Endothelial cell of umbilical vein (primary cell): Measurements from ENCODE around the gene ANKH. TPM values are rescaled to one million over a fixed set of nuclear protein-coding genes. Genes with fewer than 3 reads are reported as not detected.

Experiments
- BruUV-seq: library from RNA; stranded (reverse); fragments of 400-500 nt; replicated peaks from 2 replicates; lab custom pipeline; 2021; lab: Mats Ljungman, UMichigan
- CTCF ChIA-PET: fragments of 300-600, 350-600 bp; sonication (Branson Sonifier 250); formaldehyde crosslinking; loops from one replicate; lab custom pipeline; 2021; ENCODE audit warnings: antibody characterized with exemption, inconsistent platforms; lab: Charles Lee
- POLR2A ChIA-PET: fragments of 300-600, 350-600 bp; sonication (Branson Sonifier 250); formaldehyde crosslinking; loops from one replicate; lab custom pipeline; 2021; ENCODE audit warnings: antibody characterized with exemption, inconsistent platforms; lab: Charles Lee
- DNase-seq: peaks from one replicate; pipeline ENCODE4 v3.0.0-alpha.2; 2011; ENCODE audit warnings: low read depth, low spot score
- FAIRE-seq: peaks from 2 replicates; lab custom pipeline; 2011; peaks lifted over from hg19 to GRCh38; lab: Jason Lieb, UNC
- H2AFZ ChIP-seq: 2 replicates; pipeline ENCODE4 v1.6.0; 2012; ENCODE audit warnings: low read depth, low read length, control low read depth, inconsistent platforms
- H3K27ac ChIP-seq: 2 replicates; pipeline ENCODE4 v1.5.1; 2011; ENCODE audit warnings: low read depth, mild to moderate bottlenecking, control low read depth, low read length, moderate library complexity; ENCODE audit not compliant: insufficient read depth
- H3K27me3 ChIP-seq, 2 experiments: 2 replicates each; pipeline versions ENCODE4 v1.6.0 to v1.6.1; 2011; ENCODE audit warnings: low read length in 2 of 2, mixed read lengths in 1 of 2; ENCODE audit not compliant: control insufficient read depth in 2 of 2, insufficient read depth in 2 of 2
- H3K36me3 ChIP-seq, 2 experiments: 2 replicates in 1 of 2; 3 replicates in 1 of 2; pipeline ENCODE4 v1.5.1; 2011; ENCODE audit warnings: low read length in 2 of 2, mild to moderate bottlenecking in 1 of 2, moderate library complexity in 1 of 2; ENCODE audit not compliant: control insufficient read depth in 2 of 2, insufficient read depth in 2 of 2; ENCODE audit errors: extremely low read depth in 1 of 2
- H3K4me1 ChIP-seq: 3 replicates; pipeline ENCODE4 v1.5.1; 2011; ENCODE audit warnings: mild to moderate bottlenecking, low read length; ENCODE audit not compliant: control insufficient read depth, insufficient read depth; ENCODE audit errors: extremely low read depth
- H3K4me2 ChIP-seq: 2 replicates; pipeline ENCODE4 v1.6.1; 2011; ENCODE audit warnings: low read length, control low read depth, mixed read lengths; ENCODE audit not compliant: insufficient read depth
- H3K4me3 ChIP-seq, 3 experiments: fragments of 200-600 bp in 1 of 3; sonication (generic), shearing (Covaris generic) in 1 of 3; replicated peaks in 1 of 3; 2 replicates each; pipeline ENCODE4 v1.5.1; 2011 to 2016; ENCODE audit warnings: control low read depth in 3 of 3, low read length in 3 of 3, mild to moderate bottlenecking in 2 of 3, inconsistent platforms in 1 of 3, low read depth in 1 of 3, moderate library complexity in 1 of 3; ENCODE audit not compliant: insufficient read depth in 1 of 3
- H3K79me2 ChIP-seq: 2 replicates; pipeline ENCODE4 v1.6.0; 2012; ENCODE audit warnings: low read length, inconsistent platforms; ENCODE audit not compliant: control insufficient read depth, insufficient read depth
- H3K9ac ChIP-seq: replicated peaks from 2 replicates; pipeline ENCODE3; 2011; ENCODE audit warnings: low read length, control low read depth; ENCODE audit not compliant: insufficient read depth; ENCODE audit errors: extremely low read depth
- H3K9me1 ChIP-seq: replicated peaks from 3 replicates; pipeline ENCODE4 v1.6.0; 2011; ENCODE audit warnings: mild to moderate bottlenecking, low read length; ENCODE audit not compliant: control insufficient read depth, insufficient read depth; ENCODE audit errors: extremely low read depth
- H3K9me3 ChIP-seq: replicated peaks from 2 replicates; pipeline ENCODE4 v1.5.1; 2012; ENCODE audit warnings: low read length, inconsistent platforms; ENCODE audit not compliant: control insufficient read depth, insufficient read depth
- H4K20me1 ChIP-seq: replicated peaks from 2 replicates; pipeline ENCODE3; 2011; ENCODE audit warnings: mild to moderate bottlenecking, low read length; ENCODE audit not compliant: control insufficient read depth, insufficient read depth; ENCODE audit errors: extremely low read depth
- CTCF ChIP-seq, 2 donors: IDR thresholded peaks; 1 replicate in 1 of 2; 2 replicates in 1 of 2; pipeline ENCODE4 v1.5.1; 2011; ENCODE audit warnings: low read length in 2 of 2, mild to moderate bottlenecking in 2 of 2, moderate library complexity in 2 of 2, control low read depth in 1 of 2, inconsistent platforms in 1 of 2, low read depth in 1 of 2; ENCODE audit not compliant: insufficient read depth in 1 of 2; ENCODE audit errors: extremely low read depth in 1 of 2
- EZH2 ChIP-seq: IDR thresholded peaks from 2 replicates; pipeline ENCODE4 v1.6.1; 2012; ENCODE audit warnings: borderline replicate concordance, low read depth, mild to moderate bottlenecking, moderate library complexity, low read length, inconsistent platforms; ENCODE audit not compliant: severe bottlenecking
- FOS ChIP-seq: IDR thresholded peaks from 2 replicates; pipeline ENCODE4 v1.6.1; 2011; ENCODE audit warnings: mild to moderate bottlenecking, low read length, moderate library complexity, borderline replicate concordance; ENCODE audit not compliant: insufficient read depth
- GATA2 ChIP-seq: IDR thresholded peaks from 2 replicates; pipeline ENCODE4 v1.7.0; 2011; ENCODE audit warnings: low read depth, mild to moderate bottlenecking, moderate library complexity, mixed read lengths, low read length; ENCODE audit not compliant: insufficient read length, insufficient read depth
- JUN ChIP-seq: IDR thresholded peaks from 2 replicates; pipeline ENCODE4 v1.6.1; 2011; ENCODE audit warnings: borderline replicate concordance, low read depth; ENCODE audit not compliant: insufficient read length, insufficient read depth
- MAX ChIP-seq: IDR thresholded peaks from 2 replicates; pipeline ENCODE4 v1.6.1; 2011; ENCODE audit not compliant: insufficient read depth, insufficient read length
- MYC ChIP-seq: IDR thresholded peaks from one replicate; pipeline ENCODE4 v1.6.1; 2011; ENCODE audit warnings: mild to moderate bottlenecking, low read depth, low read length
- POLR2A ChIP-seq: IDR thresholded peaks from 2 replicates; pipeline ENCODE4 v1.6.1; 2012; ENCODE audit warnings: low read depth, mild to moderate bottlenecking, control low read depth, low read length
- POLR2AphosphoS5 ChIP-seq: IDR thresholded peaks from 2 replicates; pipeline ENCODE4 v1.6.1; 2012; ENCODE audit warnings: low read depth, mild to moderate bottlenecking, control low read depth, low read length, moderate library complexity; ENCODE audit not compliant: insufficient read depth
- dilution Hi-C: fragments of 300-500 bp; cut with MboI; formaldehyde crosslinking; loops from one replicate; pipeline ENCODE4 v1.15.0; 2019; ENCODE audit warnings: low sequenced_read_pairs; ENCODE audit not compliant: extremely low pct_ligation_motif_present
- intact Hi-C: fragments of 100-400 bp; cut with micrococcal nuclease; formaldehyde crosslinking; loops from one replicate; pipeline ENCODE4 v1.10.0; 2022
- polyA plus RNA-seq, 4 experiments: library from polyadenylated mRNA; depleted of rRNA in 3 of 4; stranded (reverse) in 3 of 4; unstranded in 1 of 4; fragments of >200 nt; gene quantifications; 2 replicates each; pipeline versions ENCODE4 v1.2.1 to v1.2.3, GENCODE V29; 2011 to 2012; ENCODE audit warnings: missing spikeins in 1 of 4
- total RNA-seq: library from RNA; stranded (reverse); gene quantifications from 2 replicates; pipeline ENCODE4 v1.2.3, GENCODE V29; 2021

ANKH gene
- total and polyA plus RNA-seq, 2 donors (not counting 3 experiments of a cell fraction or from before 2014, with no cell fraction given) = 12.7 to 31.4 TPM

- no peak overlapping the region for H2AFZ ChIP-seq
Observed at GRCh38 chr5:14729448-14730385, 141.9 kb downstream of the ANKH start.

More at GRCh38 chr5:14729448-14730385, 141.9 kb downstream of the ANKH start:
- BruUV-seq = no TSS peak
- intact Hi-C loops (loop anchor here (2.0 kb wide), 1 partner anchor 83 kb away; no protein-coding TSS in a partner anchor), dilution Hi-C loops (loop anchor here (25.0 kb wide), 1 partner anchor 283 kb away; no protein-coding TSS in a partner anchor)
- ChIA-PET CTCF (interaction anchor here (0.8 to 10.2 kb wide), 3 partner anchors 141 to 276 kb away, joined by 3 to 168 read pairs (median 3); partner anchors contain the start of gene ANKH), POLR2A (no interaction called here)
- Histone ChIP-seq H3K9me1 (no peaks in the 10 kb centered on the region), H3K36me3 (no peaks in the 10 kb centered on the region), H3K27ac (no peak overlapping the region), H3K79me2 (no peaks in the 10 kb centered on the region), H3K9me3 (no peaks in the 10 kb centered on the region), H3K27me3 (no peaks in the 10 kb centered on the region), H3K4me1 (no peaks in the 10 kb centered on the region), H3K9ac (no peak overlapping the region), H3K4me2 (no peak overlapping the region), H3K4me3 (no peak overlapping the region), H4K20me1 (no peaks in the 10 kb centered on the region)
- DNase-seq = no peak
- TF ChIP-seq POLR2A = no peak
- TF ChIP-seq MYC = no peak
- TF ChIP-seq POLR2AphosphoS5 = no peak
- TF ChIP-seq JUN = no peak
- TF ChIP-seq FOS = no peak
- no peak for TF ChIP-seq EZH2
- TF ChIP-seq GATA2 = no peak
- TF ChIP-seq MAX = no peak
- TF ChIP-seq CTCF (IDR thresholded peaks at IDR 0.05; ENCODE audit: extremely low read depth in 1 of 2, insufficient read depth in 1 of 2, low read depth in 1 of 2, low read length in 2 of 2) = no peak
- no peak for FAIRE-seq
